Osteoblast (primary cell): ENCODE data around the gene ZNF774. TPM values are rescaled to one million over a fixed set of nuclear protein-coding genes. Genes with fewer than 3 reads are reported as not detected.

ENCODE experiments used
- DNase-seq: peaks from one replicate; pipeline ENCODE4 v3.0.0; 2011; ENCODE audit warnings: low spot score, mixed read lengths; ENCODE audit not compliant: insufficient read length; ENCODE audit errors: missing footprints
- H2AFZ ChIP-seq: 2 replicates; pipeline ENCODE4 v1.6.0; 2011; ENCODE audit warnings: mild to moderate bottlenecking, low read length
- H3K27ac ChIP-seq: 2 replicates; pipeline ENCODE4 v1.5.1; 2011; ENCODE audit warnings: mild to moderate bottlenecking, low read depth, low read length, moderate library complexity
- H3K27me3 ChIP-seq: 2 replicates; pipeline ENCODE4 v1.6.0; 2012; ENCODE audit warnings: mild to moderate bottlenecking, control low read depth, inconsistent platforms, low read length, moderate library complexity; ENCODE audit not compliant: insufficient read depth
- H3K36me3 ChIP-seq: 2 replicates; pipeline ENCODE4 v1.5.1; 2011; ENCODE audit warnings: mild to moderate bottlenecking, low read length, control low read depth, moderate library complexity; ENCODE audit not compliant: insufficient read depth
- H3K4me1 ChIP-seq: 2 replicates; pipeline ENCODE4 v1.5.1; 2011; ENCODE audit warnings: mild to moderate bottlenecking, low read length, control low read depth, moderate library complexity; ENCODE audit not compliant: insufficient read depth
- H3K4me2 ChIP-seq: 2 replicates; pipeline ENCODE4 v1.6.0; 2011; ENCODE audit warnings: mild to moderate bottlenecking, low read length; ENCODE audit not compliant: insufficient read depth
- H3K4me3 ChIP-seq: fragments of 200-600 bp; sonication (generic); 3 replicates; pipeline ENCODE4 v1.5.1; 2012; ENCODE audit warnings: mild to moderate bottlenecking, low read length, inconsistent platforms; ENCODE audit not compliant: insufficient read depth
- H3K79me2 ChIP-seq: 2 replicates; pipeline ENCODE4 v1.6.0; 2012; ENCODE audit warnings: mild to moderate bottlenecking, low read length, control low read depth, inconsistent platforms; ENCODE audit not compliant: insufficient read depth
- H3K9me3 ChIP-seq: 2 replicates; pipeline ENCODE4 v1.5.1; 2011; ENCODE audit warnings: low read depth, low read length, control low read depth
- H4K20me1 ChIP-seq: 2 replicates; pipeline ENCODE4 v1.6.0; 2012; ENCODE audit warnings: mild to moderate bottlenecking, low read length, control low read depth; ENCODE audit not compliant: insufficient read depth
- CTCF ChIP-seq: IDR thresholded peaks from 2 replicates; pipeline ENCODE4 v1.5.1; 2011; ENCODE audit warnings: mild to moderate bottlenecking, low read depth, low read length, moderate library complexity; ENCODE audit errors: extremely low read depth
- total RNA-seq: library from RNA; depleted of rRNA; stranded (reverse); fragments of >200 nt; gene quantifications from 2 replicates; pipeline ENCODE4 v1.2.3, GENCODE V29; 2012

ZNF774 gene
- total RNA-seq, 1 donor: 1.8 TPM

GRCh38 chr15:90364251-90364650 is 12.2 kb downstream of the ZNF774 start:
- no peaks in the 10 kb centered on the region for H3K36me3 ChIP-seq
- peak; percentile 66 for DNase-seq
- peak overlapping the region; percentile 99 for H3K27ac ChIP-seq
- H3K4me2 ChIP-seq: no peak overlapping the region
- H2AFZ ChIP-seq: no peak overlapping the region
- H3K9me3 ChIP-seq: no peaks in the 10 kb centered on the region
- TF ChIP-seq CTCF: no peak
- H3K4me1 ChIP-seq: peaks cover 32% of the 10 kb centered on the region
- no peaks in the 10 kb centered on the region for H3K79me2 ChIP-seq
- no peaks in the 10 kb centered on the region for H4K20me1 ChIP-seq
- no peak overlapping the region for H3K4me3 ChIP-seq
- no peaks in the 10 kb centered on the region for H3K27me3 ChIP-seq

- Histone ChIP-seq H4K20me1 (no peaks in the 10 kb centered on the region), H3K9me3 (no peaks in the 10 kb centered on the region), H3K4me1 (peaks cover 32% of the 10 kb centered on the region), H3K4me3 (no peak overlapping the region), H3K27me3 (no peaks in the 10 kb centered on the region), H3K36me3 (no peaks in the 10 kb centered on the region), H3K27ac (no peak overlapping the region), H3K4me2 (no peak overlapping the region), H2AFZ (no peak overlapping the region), H3K79me2 (no peaks in the 10 kb centered on the region)
- no peak for TF ChIP-seq CTCF
- no peak for DNase-seq
Observed at GRCh38 chr15:90365414-90366055, 13.5 kb downstream of the ZNF774 start.

DNA sequence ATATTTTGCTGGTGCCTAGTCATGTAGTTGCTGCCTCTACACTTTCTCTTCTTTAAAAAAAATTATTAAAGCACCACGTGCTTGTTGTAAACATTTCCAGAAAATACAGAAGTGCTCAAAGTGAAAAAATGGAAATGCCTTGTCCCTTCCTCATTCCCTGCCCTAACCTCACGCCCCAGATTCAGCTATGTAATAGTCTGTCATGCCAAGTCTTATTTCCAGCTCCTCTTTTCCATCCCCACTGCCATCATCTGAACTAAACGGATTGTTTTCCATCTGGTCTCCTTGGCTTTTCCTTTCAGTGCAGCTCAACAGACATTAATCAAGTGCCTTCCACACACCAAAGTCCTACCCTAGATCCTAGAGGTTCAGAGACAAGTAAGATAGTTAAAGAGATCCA is 15.5 kb downstream of the ZNF774 start:
- no peak for DNase-seq
- no peaks in the 10 kb centered on the region for H3K27me3 ChIP-seq
- TF ChIP-seq CTCF: no peak
- no peak overlapping the region for H3K4me2 ChIP-seq
- H3K4me3 ChIP-seq: no peak overlapping the region
- peak overlapping the region; percentile 82 for H2AFZ ChIP-seq
- H3K4me1 ChIP-seq: peaks cover 22% of the 10 kb centered on the region
- H4K20me1 ChIP-seq: no peaks in the 10 kb centered on the region
- H3K79me2 ChIP-seq: no peaks in the 10 kb centered on the region
- no peaks in the 10 kb centered on the region for H3K9me3 ChIP-seq
- H3K27ac ChIP-seq: peak overlapping the region; percentile 24
- H3K36me3 ChIP-seq: no peaks in the 10 kb centered on the region

DNA sequence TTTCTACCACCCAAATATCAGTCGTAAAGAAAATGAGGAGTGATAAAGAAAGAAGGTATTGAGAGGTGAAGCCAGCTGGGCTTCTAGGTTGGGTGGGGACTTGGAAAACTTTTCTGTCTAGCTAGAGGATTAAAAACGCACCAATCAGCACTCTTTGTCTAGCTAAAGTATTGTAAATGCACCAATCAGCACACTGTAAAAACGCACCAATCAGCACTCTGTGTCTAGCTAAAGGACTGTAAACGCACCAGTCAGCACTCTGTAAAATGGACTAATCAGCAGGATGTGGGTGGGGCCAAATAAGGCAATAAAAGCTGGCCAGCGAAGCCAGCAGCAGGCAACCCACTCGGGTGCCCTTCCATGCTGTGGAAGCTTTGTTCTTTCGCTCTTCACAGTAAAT is 23.0 kb downstream of the ZNF774 start:
- Histone ChIP-seq H3K9me3 (peaks cover 7% of the 10 kb centered on the region), H3K36me3 (no peaks in the 10 kb centered on the region), H3K4me3 (no peak overlapping the region), H3K27me3 (no peaks in the 10 kb centered on the region), H3K27ac (no peak overlapping the region), H3K79me2 (no peaks in the 10 kb centered on the region), H2AFZ (no peak overlapping the region), H4K20me1 (no peaks in the 10 kb centered on the region), H3K4me2 (no peak overlapping the region), H3K4me1 (no peaks in the 10 kb centered on the region)
- TF ChIP-seq CTCF: no peak
- no peak for DNase-seq
